Mucosa of descending colon (tissue), 3 donors: ENCODE results near the gene TRIO. TPM values are rescaled to one million over a fixed set of nuclear protein-coding genes. Genes with fewer than 3 reads are reported as not detected.

ENCODE experiments used
- ATAC-seq: fragments of 200-7000 bp; cut with Tn5 transposase; one replicate; pipeline ENCODE4 v1.9.1; 2020; ENCODE audit warnings: mild to moderate bottlenecking, moderate library complexity
- DNase-seq, 3 donors: peaks; one replicate each; pipeline ENCODE4 v3.0.0-alpha.2; 2020
- H3K36me3 ChIP-seq: fragments of 200-600 bp; one replicate; pipeline ENCODE4 v1.8.0; 2021; ENCODE audit warnings: low read depth, mild to moderate bottlenecking
- H3K4me1 ChIP-seq: fragments of 200-600 bp; one replicate; pipeline ENCODE4 v1.8.0; 2021; ENCODE audit warnings: low read depth, mild to moderate bottlenecking
- H3K4me3 ChIP-seq: fragments of 200-600 bp; one replicate; pipeline ENCODE4 v1.8.0; 2021; ENCODE audit warnings: mild to moderate bottlenecking
- H3K9me3 ChIP-seq: fragments of 200-600 bp; one replicate; pipeline ENCODE4 v1.8.0; 2021; ENCODE audit warnings: mild to moderate bottlenecking
- CTCF ChIP-seq: fragments of 200-600 bp; IDR thresholded peaks from one replicate; pipeline ENCODE4 v1.8.0; 2022; ENCODE audit warnings: antibody characterized with exemption, mild to moderate bottlenecking
- intact Hi-C, 2 donors: fragments of 100-400 bp; cut with DNase I in 1 of 2; cut with micrococcal nuclease in 1 of 2; formaldehyde crosslinking; loops; one replicate each; pipeline versions ENCODE4 v1.11.0 to v1.11.1; 2022; cut with DNase I, micrococcal nuclease
- total RNA-seq, 3 donors: library from RNA; stranded (reverse); fragmentation: NEBNext Ultra II Directional in 2 of 3; extraction: Animal tissue kit (Norgen Biotek cat#: 25700) in 2 of 3; gene quantifications; one replicate each; pipeline versions ENCODE4 v1.2.1 to v1.2.4, GENCODE V29; 2021 to 2023
- donor health status: DM: no; HTN: no; CAD: no; lungs with moderate emphysema.
- donor health status: DM: no; HTN: no; CAD: no.
- donor health status: DM: no; HTN: yes; CAD: no.

The TRIO gene
- total RNA-seq, 3 donors from 2014 or later: 164 to 231 (median 168) TPM

- ATAC-seq (no peak), DNase-seq (no peak)
- Histone ChIP-seq H3K4me3 (no peak overlapping the region), H3K36me3 (no peaks in the 10 kb centered on the region), H3K9me3 (no peaks in the 10 kb centered on the region), H3K4me1 (no peaks in the 10 kb centered on the region)
- intact Hi-C loops: no loop called here
- no peak for TF ChIP-seq CTCF
Observed at GRCh38 chr5:14505310-14506139, 362.4 kb downstream of the TRIO start.

- no peak overlapping the region for H3K4me3 ChIP-seq
- ATAC-seq: no peak
- no peaks in the 10 kb centered on the region for H3K36me3 ChIP-seq
- intact Hi-C loops: no loop called here
- TF ChIP-seq CTCF: no peak
- no peaks in the 10 kb centered on the region for H3K9me3 ChIP-seq
- no peak for DNase-seq
- H3K4me1 ChIP-seq: no peaks in the 10 kb centered on the region
Observed at GRCh38 chr5:14506140-14506538, 363.0 kb downstream of the TRIO start.

GRCh38 chr5:14506661-14507060 lies 363.5 kb downstream of the TRIO start:
- H3K4me3 ChIP-seq: no peak overlapping the region
- no peaks in the 10 kb centered on the region for H3K36me3 ChIP-seq
- DNase-seq: no peak

GRCh38 chr5:14507156-14507941 lies 364.2 kb downstream of the TRIO start:
- H3K4me1 ChIP-seq: no peaks in the 10 kb centered on the region
- no peak overlapping the region for H3K4me3 ChIP-seq
- no peak for TF ChIP-seq CTCF
- intact Hi-C loops: no loop called here
- no peak for ATAC-seq
- DNase-seq: no peak
- H3K36me3 ChIP-seq: no peaks in the 10 kb centered on the region
- no peaks in the 10 kb centered on the region for H3K9me3 ChIP-seq

More at GRCh38 chr5:14506661-14507060, 363.5 kb downstream of the TRIO start:
- intact Hi-C loops: no loop called here
- H3K4me1 ChIP-seq: no peaks in the 10 kb centered on the region
- H3K9me3 ChIP-seq: no peaks in the 10 kb centered on the region
- no peak for TF ChIP-seq CTCF
- ATAC-seq: no peak

- no peaks in the 10 kb centered on the region for H3K4me1 ChIP-seq
- no peaks in the 10 kb centered on the region for H3K9me3 ChIP-seq
- H3K4me3 ChIP-seq: no peak overlapping the region
- intact Hi-C loops: no loop called here
- no peak for DNase-seq
- TF ChIP-seq CTCF: no peak
- no peaks in the 10 kb centered on the region for H3K36me3 ChIP-seq
- ATAC-seq: no peak
Observed at GRCh38 chr5:14508046-14508445, 364.9 kb downstream of the TRIO start.
